Coronary artery (tissue), 2 donors: ENCODE measurements around the gene BCL6.

Experiments used
- DNase-seq: peaks from one replicate; pipeline ENCODE4 v3.0.0-alpha.2; 2017; ENCODE audit warnings: low spot score
- H3K27ac ChIP-seq, 2 donors: fragments of 200-600 bp; sonication (generic); one replicate each; pipeline ENCODE4 v1.5.1; 2016 to 2019
- H3K4me3 ChIP-seq: fragments of 200-600 bp; sonication (generic); 2 replicates; pipeline ENCODE4 v1.5.1; 2016; ENCODE audit warnings: mild to moderate bottlenecking, moderate library complexity
- CTCF ChIP-seq: fragments of 200-600 bp; sonication (generic); IDR thresholded peaks from one replicate; pipeline ENCODE4 v1.5.1; 2019; ENCODE audit warnings: antibody characterized with exemption

BCL6 gene

GRCh38 chr3:187773233-187774184 lies 28.2 kb upstream of the BCL6 start:
- no peak for TF ChIP-seq CTCF
- H3K27ac ChIP-seq = peak overlapping the region in 1 of 2 donors; percentile 42
- no peak for DNase-seq
- peak overlapping the region; percentile 20 for H3K4me3 ChIP-seq

DNA sequence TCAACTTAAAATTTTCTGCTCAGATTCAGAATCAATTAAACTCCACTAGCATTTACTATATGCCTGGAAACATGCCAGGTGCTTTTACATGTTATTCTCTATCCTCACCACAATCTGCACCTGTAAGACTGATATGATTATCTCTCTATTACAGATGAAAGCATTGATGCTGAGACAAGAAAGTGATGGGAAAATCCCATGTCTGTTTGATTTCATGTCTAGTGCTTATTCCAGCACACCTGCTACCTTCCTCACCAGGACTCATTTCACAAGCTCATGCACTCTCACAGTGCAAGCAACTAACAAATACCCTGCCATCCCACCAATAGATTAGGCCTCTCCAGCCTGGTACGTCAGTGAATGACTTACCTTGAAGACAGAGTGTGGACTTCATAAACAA lies 25.0 kb upstream of the BCL6 start:
- no peak for TF ChIP-seq CTCF
- Histone ChIP-seq H3K27ac (no peak overlapping the region), H3K4me3 (no peak overlapping the region)
- no peak for DNase-seq

GRCh38 chr3:187769771-187770170 lies 24.5 kb upstream of the BCL6 start:
- DNase-seq = no peak
- TF ChIP-seq CTCF = no peak
- no peak overlapping the region for H3K27ac ChIP-seq
- no peak overlapping the region for H3K4me3 ChIP-seq

- no peak overlapping the region for H3K4me3 ChIP-seq
- H3K27ac ChIP-seq = no peak overlapping the region
- no peak for DNase-seq
- no peak for TF ChIP-seq CTCF
Observed at GRCh38 chr3:187767266-187768012, 22.2 kb upstream of the BCL6 start.

- H3K4me3 ChIP-seq = no peak overlapping the region
- no peak for TF ChIP-seq CTCF
- H3K27ac ChIP-seq = no peak overlapping the region
- DNase-seq = no peak
Observed at GRCh38 chr3:187765342-187765741, 20.1 kb upstream of the BCL6 start.

GRCh38 chr3:187763850-187764648 lies 18.8 kb upstream of the BCL6 start:
- H3K4me3 ChIP-seq = no peak overlapping the region
- no peak for TF ChIP-seq CTCF
- H3K27ac ChIP-seq = no peak overlapping the region
- DNase-seq = no peak
